Esophagus muscularis mucosa (tissue), 4 donors: ENCODE data around the gene KLF15. TPM values are rescaled to one million over a fixed set of nuclear protein-coding genes. Genes with fewer than 3 reads are reported as not detected.

ENCODE experiments used
- DNase-seq: peaks from one replicate; pipeline ENCODE4 v3.0.0-alpha.2; 2017; ENCODE audit errors: extremely low spot score
- H3K27ac ChIP-seq, 4 donors: fragments of 200-600 bp; sonication (generic); replicated peaks in 1 of 4; 1 replicate in 3 of 4; 2 replicates in 1 of 4; pipeline ENCODE4 v1.5.1; 2016 to 2019; ENCODE audit warnings: mild to moderate bottlenecking in 1 of 4
- H3K27me3 ChIP-seq, 4 donors: fragments of 200-600 bp; sonication (generic); one replicate each; pipeline versions ENCODE4 v1.5.1 to v1.6.0; 2016 to 2019
- H3K36me3 ChIP-seq, 4 donors: fragments of 200-600 bp; sonication (generic); one replicate each; pipeline ENCODE4 v1.5.1; 2016 to 2019
- H3K4me1 ChIP-seq, 4 donors: fragments of 200-600 bp; sonication (generic); one replicate each; pipeline ENCODE4 v1.5.1; 2016 to 2019
- H3K4me3 ChIP-seq, 4 donors: fragments of 200-600 bp; sonication (generic); 1 replicate in 2 of 4; 2 replicates in 2 of 4; pipeline ENCODE4 v1.5.1; 2016 to 2019; ENCODE audit warnings: mild to moderate bottlenecking in 4 of 4, moderate library complexity in 1 of 4
- H3K9me3 ChIP-seq, 4 donors: fragments of 200-600 bp; sonication (generic); 1 replicate in 3 of 4; 2 replicates in 1 of 4; pipeline ENCODE4 v1.5.1; 2016 to 2019
- EP300 ChIP-seq: sonication (generic); formaldehyde crosslinking; IDR thresholded peaks from one replicate; pipeline ENCODE4 v1.6.1; 2017; ENCODE audit warnings: antibody characterized with exemption
- POLR2A ChIP-seq: fragments of 450-650 bp; IDR thresholded peaks from one replicate; pipeline ENCODE4 v1.6.1; 2017; ENCODE audit warnings: antibody characterized with exemption, moderate library complexity, mild to moderate bottlenecking, low read depth
- POLR2AphosphoS5 ChIP-seq, 2 donors: sonication (generic); formaldehyde crosslinking; IDR thresholded peaks; one replicate each; pipeline ENCODE4 v1.6.1; 2017; ENCODE audit warnings: antibody characterized with exemption in 2 of 2
- WGBS: methylation state at CpG from one replicate; pipeline ENCODE4 v1.1.5; 2018; 5-methylcytosine and 5-hydroxymethylcytosine counted together
- intact Hi-C: fragments of 100-400 bp; cut with DNase I; formaldehyde crosslinking; loops from one replicate; pipeline ENCODE4 v1.15.1; 2023
- total RNA-seq, 4 donors: library from RNA; depleted of rRNA; stranded (reverse); fragments of >200 nt; gene quantifications; one replicate each; pipeline versions ENCODE4 v1.1.0 to v1.2.1, GENCODE V29; 2016
- TF ChIP-seq, protein P1 (sequence below), 3 experiments: fragments of 200-600 bp in 2 of 3; fragments of 450-650 bp in 1 of 3; sonication (generic) in 2 of 3; IDR thresholded peaks; one replicate each; pipeline ENCODE4 v1.5.1; 2017 to 2019; ENCODE audit warnings: antibody characterized with exemption in 3 of 3, mild to moderate bottlenecking in 2 of 3, moderate library complexity in 1 of 3

KLF15 gene
- total RNA-seq, 4 donors from 2014 or later = 84.3 to 208 (median 93.6) TPM

DNA sequence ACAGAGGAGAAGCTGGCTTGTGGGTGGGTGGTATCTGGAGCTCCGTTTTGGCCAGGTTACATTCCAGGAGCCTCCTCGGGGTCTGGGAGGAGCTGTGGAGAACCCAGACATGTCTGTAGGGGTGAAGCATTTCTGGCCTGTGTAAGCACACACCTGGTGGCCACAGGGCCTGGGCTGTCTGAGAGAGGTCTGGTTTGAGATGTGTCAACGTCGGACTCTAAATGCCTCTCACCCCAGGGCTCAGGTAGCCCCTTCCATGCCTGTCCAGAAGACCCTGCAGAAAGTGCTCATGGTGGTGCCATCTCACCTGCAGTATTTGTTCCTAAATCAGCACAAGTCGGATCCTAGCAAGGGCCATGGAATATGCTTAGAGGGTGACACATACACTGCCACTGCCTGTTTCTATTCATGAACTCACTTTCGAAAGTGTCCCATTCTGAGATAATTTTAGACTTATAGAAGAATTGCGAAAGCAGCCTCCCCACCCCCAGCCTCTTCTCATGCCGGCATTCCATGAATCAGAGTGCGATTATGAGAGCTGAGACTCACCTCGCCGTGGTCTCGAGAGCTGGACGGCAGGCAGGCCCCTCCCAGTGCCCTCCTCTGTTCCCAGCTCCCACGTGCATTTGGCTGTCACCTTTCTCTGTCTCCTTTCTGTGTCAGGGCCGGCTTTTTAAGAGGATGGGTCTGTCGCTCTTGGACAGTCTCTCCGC lies 63.7 kb downstream of the KLF15 start:
- Histone ChIP-seq H3K4me1 (peaks cover 0 to 7% (median 4%) of the 10 kb centered on the region in 4 donors), H3K36me3 (no peaks in the 10 kb centered on the region), H3K27ac (no peak overlapping the region), H3K4me3 (no peak overlapping the region), H3K27me3 (peaks cover 0 to 3% (median 0%) of the 10 kb centered on the region in 4 donors), H3K9me3 (no peaks in the 10 kb centered on the region)
- WGBS = 83% methylated on average over 17 of the region's 17 CpGs
- DNase-seq = peak; percentile 66
- TF ChIP-seq EP300 = no peak
- TF ChIP-seq, protein P1, sequence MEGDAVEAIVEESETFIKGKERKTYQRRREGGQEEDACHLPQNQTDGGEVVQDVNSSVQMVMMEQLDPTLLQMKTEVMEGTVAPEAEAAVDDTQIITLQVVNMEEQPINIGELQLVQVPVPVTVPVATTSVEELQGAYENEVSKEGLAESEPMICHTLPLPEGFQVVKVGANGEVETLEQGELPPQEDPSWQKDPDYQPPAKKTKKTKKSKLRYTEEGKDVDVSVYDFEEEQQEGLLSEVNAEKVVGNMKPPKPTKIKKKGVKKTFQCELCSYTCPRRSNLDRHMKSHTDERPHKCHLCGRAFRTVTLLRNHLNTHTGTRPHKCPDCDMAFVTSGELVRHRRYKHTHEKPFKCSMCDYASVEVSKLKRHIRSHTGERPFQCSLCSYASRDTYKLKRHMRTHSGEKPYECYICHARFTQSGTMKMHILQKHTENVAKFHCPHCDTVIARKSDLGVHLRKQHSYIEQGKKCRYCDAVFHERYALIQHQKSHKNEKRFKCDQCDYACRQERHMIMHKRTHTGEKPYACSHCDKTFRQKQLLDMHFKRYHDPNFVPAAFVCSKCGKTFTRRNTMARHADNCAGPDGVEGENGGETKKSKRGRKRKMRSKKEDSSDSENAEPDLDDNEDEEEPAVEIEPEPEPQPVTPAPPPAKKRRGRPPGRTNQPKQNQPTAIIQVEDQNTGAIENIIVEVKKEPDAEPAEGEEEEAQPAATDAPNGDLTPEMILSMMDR (IDR thresholded peaks at IDR 0.05) = no peak
- TF ChIP-seq POLR2A = no peak
- no peak for TF ChIP-seq POLR2AphosphoS5 (IDR thresholded peaks at IDR 0.05)
- intact Hi-C loops = no loop called here

Other genes with a start within 250 kb of the KLF15 start
- 10 to 100 TPM; 19.2 to 39.9 (median 25.9) TPM for gene ALDH1L1, start 176.8 kb downstream of the KLF15 start, total RNA-seq
- not detected for gene CFAP100, start 37.5 kb upstream of the KLF15 start, total RNA-seq
- gene ZXDC, start 118.5 kb upstream of the KLF15 start, total RNA-seq = 10 to 100 TPM; 25.8 to 41.2 (median 38.6) TPM
- not detected for gene UROC1, start 160.4 kb upstream of the KLF15 start, total RNA-seq
- under 1 TPM; 0.19 to 0.69 (median 0.37) TPM for gene CHST13, start 166.7 kb upstream of the KLF15 start, total RNA-seq
- not detected for gene C3orf22, start 201.5 kb upstream of the KLF15 start, total RNA-seq